GM21423 (cell line): ENCODE results near the gene CUL7.
"Not testable (repeated sequence)": the region's sequence is repeated elsewhere in the genome, so short reads cannot be mapped to it uniquely, and the experiment has no call there.

ENCODE experiments used
- ATAC-seq: cut with Tn5 transposase; IDR thresholded peaks from one replicate; pipeline ENCODE4 v1.9.1; 2021; ENCODE audit warnings: mild to moderate bottlenecking, moderate library complexity; ENCODE audit not compliant: unreplicated experiment

Gene CUL7

DNA sequence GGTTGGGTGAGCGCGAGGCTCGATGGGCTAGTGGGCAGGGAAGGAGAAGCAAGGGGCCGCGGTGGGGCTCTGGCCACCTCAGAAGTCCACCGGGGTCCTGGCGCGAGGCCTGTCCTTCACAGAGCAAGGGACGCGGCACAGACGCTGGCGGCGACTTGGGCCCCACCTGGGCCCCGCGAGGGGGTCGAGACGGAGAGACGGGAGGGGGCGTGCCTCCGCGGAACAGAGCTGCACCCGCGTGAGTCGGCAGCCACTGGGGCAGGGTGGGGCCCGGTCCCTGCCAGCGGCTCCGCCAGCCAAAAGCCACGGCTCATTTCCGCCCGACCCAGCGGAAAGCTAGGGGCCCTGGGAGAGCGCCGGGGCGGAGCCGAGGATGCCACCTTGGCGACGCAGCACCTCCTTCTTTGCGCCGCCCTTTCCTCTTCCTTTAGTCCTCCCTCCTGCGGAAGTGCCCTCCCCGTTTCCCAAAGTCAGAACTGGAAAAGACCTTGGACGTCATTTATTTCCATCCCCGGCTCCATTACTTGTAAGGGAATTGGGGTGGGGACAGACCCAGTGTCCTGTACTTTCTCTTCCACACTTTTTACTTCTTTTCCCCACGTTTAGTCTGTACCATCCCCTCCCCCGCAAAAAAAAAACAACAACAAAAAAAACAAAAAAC, at the start of gene CUL7:
TSS of gene CUL7 (minus strand) at position 307 of the 661 bp plus-strand sequence. CDS start 1,063 bp downstream, outside the sequence.
- peak; percentile 90 for ATAC-seq

- no peak for ATAC-seq
Measured at GRCh38 chr6:43101497-43101896, 47.8 kb upstream of the CUL7 start.

GRCh38 chr6:43097502-43097901, 43.9 kb upstream of the CUL7 start:
- ATAC-seq = no peak

DNA sequence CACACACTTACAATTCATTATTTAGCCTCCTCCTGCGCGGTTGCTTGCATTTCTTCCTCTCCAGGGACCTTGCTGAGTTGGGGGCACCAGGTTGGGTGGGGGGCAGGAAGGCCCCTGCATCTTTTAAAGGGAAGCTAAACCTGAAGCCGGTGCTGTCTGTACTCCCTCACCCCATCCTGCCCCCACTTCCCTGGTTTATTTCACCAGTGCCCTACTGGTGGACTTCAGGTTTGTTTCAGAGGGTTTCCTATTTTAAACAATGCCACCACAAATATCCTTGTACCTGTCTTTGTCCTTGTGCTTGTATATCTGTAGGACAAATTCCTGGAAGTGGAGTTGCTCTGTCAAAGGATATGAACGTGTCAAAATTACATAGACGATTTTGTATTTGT, 43.4 kb upstream of the CUL7 start:
- ATAC-seq = no peak

DNA sequence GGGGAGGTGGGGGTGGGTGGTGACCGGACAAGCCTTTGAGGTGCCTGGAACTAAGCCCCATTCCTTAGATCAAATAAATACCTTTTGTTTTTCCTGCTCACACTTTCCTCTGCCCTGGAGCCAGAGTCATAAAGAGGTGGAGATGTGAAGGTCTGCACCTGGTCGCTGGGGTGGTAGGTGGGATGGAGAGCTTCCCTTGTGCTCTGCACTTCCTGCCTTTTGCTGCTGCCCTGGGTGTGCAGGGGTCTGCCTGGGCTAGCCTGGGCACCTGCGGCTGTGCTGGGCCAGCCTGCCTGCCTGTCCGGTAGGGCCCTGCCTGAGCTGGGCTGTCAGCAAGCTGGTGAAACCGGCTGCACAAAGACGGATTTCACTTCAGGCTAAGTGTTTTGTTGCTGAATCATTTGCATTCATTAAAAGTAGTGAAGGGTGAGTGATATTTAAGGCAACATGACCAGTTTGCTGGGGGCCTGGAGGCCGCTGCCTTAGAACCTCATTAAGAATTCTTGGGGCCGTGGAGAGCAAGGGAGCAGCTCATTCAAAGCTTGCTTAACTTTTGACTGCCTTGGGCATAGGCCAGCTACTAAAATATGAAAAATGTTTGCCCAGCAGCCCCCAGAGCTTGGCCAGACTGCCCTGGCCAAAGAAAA, 42.9 kb upstream of the CUL7 start:
- no peak for ATAC-seq

DNA sequence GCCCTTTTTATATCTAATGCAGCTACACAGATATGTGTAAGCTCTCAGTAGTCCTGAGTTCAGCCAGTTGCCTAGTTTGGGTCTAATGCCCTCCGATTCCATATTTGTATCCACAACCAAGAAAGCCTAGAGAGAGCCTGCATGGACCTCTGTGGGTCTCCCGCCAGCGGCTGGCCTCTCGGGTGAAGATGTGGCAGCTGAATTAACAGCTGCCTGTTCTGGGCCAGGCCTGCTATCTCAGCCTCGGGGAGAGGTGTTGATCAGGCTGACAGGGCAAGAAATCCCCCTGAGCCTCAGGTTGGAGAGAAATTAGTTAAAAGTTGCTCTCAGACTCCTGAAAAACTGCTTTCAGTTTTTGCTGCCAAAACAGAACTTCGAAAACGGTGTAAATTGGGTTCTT, 42.3 kb upstream of the CUL7 start:
- no peak for ATAC-seq

- ATAC-seq = no peak
Measured at GRCh38 chr6:43093436-43094289, 40.0 kb upstream of the CUL7 start.

DNA sequence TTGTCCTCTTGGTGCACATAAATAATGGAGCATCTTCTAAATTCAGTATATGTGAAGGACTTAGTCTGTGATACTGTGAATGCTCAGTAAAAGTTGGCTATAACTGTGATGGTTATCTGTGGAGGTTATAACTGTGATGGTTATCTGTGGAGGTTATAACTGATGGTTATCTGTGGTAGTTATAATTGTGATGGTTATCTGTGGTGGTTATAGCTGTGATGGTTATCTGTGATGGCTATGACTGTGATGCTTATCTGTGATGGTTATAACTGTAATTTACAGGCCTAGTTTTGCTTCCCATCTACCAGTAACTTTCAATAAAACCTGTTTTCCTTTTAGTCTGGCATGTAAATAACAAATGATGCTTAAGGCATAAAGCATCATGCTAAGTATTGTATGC, 39.0 kb upstream of the CUL7 start:
- no peak for ATAC-seq

GRCh38 chr6:43091436-43091991, 37.9 kb upstream of the CUL7 start:
- ATAC-seq = no peak

DNA sequence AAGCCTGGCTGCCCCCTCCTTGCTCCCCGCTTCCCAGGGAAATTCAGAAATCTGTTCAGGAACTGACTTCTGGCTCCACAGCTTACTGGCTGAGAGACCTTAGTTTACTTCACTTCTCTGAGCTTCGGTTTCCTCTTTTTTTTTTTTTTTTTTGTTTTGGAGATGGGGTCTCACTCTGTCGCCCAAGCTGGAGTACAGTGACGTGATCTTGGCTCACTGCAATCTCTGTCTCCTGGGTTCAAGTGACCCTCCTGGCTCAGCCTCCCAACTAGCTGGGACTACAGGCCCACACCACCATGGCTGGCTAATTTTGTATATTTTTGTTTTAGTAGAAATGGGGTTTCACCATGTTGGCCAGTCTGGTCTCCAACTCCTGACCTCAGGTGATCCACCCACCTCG, 37.4 kb upstream of the CUL7 start:
- ATAC-seq = no peak

GRCh38 chr6:43090559-43090956, 36.9 kb upstream of the CUL7 start:
- no peak for ATAC-seq

DNA sequence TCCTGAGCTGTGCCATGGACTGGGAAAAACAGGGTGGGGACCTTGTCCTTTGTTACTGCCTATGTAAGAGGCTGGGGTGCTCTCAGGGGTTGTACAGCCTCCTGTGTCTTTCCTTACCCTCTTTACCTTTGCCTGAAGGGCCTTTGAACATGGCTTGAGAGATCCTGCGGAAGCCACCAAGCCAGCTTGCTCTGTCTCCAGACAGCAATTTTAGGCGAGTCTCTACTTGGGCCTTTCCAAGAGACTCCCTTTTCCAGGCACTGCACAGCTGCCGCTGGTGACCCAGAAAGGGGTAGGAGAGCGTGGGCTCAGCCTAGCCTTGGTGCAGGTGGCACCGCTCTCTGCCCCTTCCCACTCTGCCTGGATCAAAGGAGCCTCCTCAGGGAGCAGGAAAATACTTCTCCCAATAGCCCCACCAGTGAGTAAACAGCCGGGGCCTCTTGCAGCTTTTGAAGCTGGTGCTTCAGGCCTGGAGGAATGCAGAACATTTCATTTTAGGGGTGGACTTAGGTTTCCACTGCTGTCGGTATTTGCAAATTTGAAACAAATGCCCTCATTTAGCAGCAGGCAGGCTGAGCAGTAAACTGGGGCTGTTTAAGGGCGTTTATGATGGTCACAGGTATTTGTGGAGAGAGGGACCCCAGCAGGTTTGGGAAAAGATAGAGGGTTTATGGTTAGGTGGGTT, 36.4 kb upstream of the CUL7 start:
- ATAC-seq = no peak

DNA sequence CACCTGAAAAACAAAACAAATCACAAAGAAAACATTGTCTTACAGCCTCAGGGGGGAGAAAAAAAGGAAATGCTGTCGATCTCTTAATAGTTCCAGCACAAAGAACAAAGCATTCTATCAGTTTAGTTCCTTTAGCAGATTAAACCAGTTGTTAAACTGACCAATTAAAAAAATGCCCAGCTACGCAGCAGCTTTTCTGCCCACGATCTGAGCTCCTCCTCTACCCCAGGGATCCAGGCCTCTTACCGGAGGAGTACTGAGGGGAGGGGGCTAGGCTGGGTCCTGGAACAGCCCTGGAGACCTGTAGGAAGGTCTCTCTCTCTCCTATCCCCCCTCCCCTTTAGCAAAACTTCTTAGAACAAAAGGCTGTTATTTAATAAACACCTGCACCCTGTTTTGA, 35.8 kb upstream of the CUL7 start:
- no peak for ATAC-seq

- ATAC-seq = no peak
Measured at GRCh38 chr6:43088654-43089056, 35.0 kb upstream of the CUL7 start.

- no peak for ATAC-seq
Measured at GRCh38 chr6:43086022-43086658, 32.5 kb upstream of the CUL7 start.

DNA sequence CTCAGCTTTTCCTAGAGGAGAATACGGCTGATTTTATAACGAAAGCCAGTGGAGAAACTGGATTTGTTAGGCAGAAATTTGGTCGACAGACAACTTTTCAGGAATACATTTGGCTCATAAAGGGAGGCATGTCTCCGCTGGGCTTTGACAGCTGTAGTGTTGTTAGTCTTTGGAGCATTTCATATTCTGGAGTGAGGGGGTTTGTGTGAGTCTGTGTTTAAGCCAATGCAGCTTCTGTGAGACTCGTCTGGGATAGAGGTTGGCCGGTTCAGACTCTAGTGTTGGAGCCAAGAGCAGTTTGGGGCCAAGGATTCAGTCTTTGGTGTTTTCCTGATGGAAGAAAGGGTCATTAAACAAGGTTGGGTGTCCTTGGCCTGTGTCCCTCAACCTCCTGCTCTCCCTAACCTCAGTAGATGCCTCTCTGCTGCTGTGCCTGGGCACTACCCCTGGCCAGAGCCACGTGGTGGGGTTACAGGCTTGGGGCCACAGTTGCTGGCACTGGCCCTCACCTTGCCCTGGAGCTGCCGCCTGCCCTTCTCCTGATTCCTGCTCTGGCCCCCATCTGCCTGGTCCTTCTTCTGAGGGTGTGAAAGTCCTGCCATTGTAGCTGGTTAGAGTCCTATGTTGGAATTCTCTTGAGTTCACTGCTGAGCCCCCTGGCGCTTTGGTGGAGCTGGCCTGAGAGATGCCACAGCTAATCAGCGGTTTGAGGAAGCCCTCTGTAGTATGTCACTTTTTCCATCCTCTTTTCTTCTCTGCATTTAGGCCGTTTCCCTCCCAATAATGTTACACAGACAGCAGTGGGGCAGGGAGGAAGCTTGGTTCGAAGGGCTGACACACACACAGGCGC, 29.4 kb upstream of the CUL7 start:
- ATAC-seq = no peak

DNA sequence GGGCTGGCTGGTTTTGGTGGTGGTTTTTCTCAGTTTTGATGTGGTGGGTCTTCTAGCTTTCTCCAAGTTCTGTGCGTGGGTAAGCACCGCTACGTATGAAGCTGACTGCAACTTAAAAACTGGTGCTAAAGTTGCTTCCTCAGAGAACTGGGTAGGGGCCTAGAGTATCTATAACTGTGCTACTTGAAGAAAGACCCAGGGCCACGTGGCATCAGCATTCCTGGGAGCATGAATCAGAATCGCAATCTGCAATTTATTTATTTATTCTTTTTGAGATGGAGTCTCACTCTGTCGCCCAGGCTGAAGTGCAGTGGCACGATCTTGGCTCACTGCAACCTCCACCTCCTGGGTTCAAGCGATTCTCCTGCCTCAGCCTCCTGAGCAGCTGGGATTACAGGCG, 28.3 kb upstream of the CUL7 start:
- not testable (repeated sequence) for ATAC-seq

DNA sequence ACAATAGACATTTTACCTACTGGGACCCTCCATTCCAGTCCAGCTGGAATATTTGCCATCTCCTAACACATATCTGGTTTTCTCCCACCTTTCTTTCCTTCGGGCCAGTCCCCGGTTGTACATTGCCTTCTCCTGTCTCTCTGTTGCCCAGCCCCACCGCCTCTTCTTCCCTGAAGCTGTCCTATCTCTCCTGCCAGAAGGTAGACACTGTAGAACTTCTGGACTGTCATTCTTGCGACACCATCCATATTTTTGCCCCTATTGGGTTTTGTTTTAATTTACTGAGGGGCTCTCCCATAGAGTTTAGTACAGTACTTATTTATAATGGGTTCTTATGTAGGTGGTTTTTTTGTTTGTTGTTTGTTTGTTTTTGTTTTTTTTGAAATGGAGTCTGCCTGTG, 27.4 kb upstream of the CUL7 start:
- no peak for ATAC-seq

- no peak for ATAC-seq
Measured at GRCh38 chr6:43078691-43079090, 25.0 kb upstream of the CUL7 start.
